ENCODE measurements around the gene RNF151. TPM values are rescaled to one million over a fixed set of nuclear protein-coding genes. Genes with fewer than 3 reads are reported as not detected.

The RNF151 gene
- total and polyA plus RNA-seq, 3 experiments from 2014 or later, result not detected

DNA sequence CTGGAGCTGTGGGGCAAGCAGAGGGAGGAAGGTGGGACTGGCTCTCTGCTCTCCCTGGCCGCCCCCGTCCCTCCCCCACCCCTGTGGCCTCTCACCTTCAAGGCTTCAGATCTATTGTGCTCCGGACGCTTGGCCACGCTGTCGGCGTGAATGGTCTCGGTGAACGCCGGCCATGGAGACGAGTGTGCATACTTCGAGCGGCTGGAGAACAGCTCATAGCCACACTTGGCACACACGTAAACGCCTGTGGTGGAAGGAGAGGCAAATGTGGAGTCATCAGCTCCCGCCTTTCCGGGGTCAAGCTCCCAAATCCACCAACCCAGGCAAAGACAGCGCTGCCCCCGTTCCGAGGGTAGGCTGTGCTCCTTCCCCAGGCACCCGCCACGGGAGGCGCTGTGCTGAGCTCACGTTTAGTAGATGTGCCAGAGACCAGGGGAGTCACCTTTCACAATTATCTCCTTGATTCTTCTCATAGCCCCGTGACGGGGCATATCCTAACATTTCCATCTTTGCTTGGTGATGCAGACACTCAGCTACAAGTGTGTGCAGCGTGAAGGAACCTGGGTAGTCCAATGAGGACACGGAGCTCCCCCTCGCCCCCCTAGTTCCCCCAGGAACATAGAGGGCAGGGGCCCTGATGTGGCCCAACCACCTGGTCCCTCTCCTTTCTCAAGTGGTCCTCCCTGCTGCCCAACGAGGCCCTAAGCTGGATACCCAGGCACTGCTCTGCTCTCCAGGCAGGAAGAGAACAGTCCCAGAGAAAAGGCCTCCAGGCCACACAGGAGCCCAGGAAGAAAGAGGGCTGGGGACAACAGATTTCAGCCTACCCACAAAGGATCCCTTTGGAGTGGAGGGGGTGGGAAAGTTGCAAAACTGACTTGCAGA, 25.3 kb upstream of the RNF151 start:
- Histone ChIP-seq H3K36me3 (ENCODE audit: insufficient read depth, low read length) (peaks cover 9% of the 10 kb centered on the region), H3K4me3 (ENCODE audit: low read length) (no peak overlapping the region), H3K9me3 (ENCODE audit: low read length) (no peaks in the 10 kb centered on the region), H3K27ac (ENCODE audit: low read depth, low read length) (peak overlapping the region; percentile 72), H3K4me1 (ENCODE audit: insufficient read depth, low read length) (peaks cover 16% of the 10 kb centered on the region), H3K27me3 (ENCODE audit: insufficient read depth, low read length, poor library complexity, severe bottlenecking) (no peaks in the 10 kb centered on the region)
- ChIA-PET POLR2A (no interaction called here), CTCF (interaction anchor here (1.2 kb wide), 1 partner anchor 14 kb away, joined by 3 read pairs; no protein-coding TSS in a partner anchor)
- no peaks in the 10 kb centered on the region for H3K9me3 Mint-ChIP-seq
- peak overlapping the region in 2 of 8 donors; percentile 26 to 66 for H3K27ac Mint-ChIP-seq
- no peak for DNase-seq
- peaks cover 8 to 24% (median 11%) of the 10 kb centered on the region in 3 donors for H3K4me1 Mint-ChIP-seq
- peak overlapping the region; percentile 40 to 95 (median 87) for H3K4me3 Mint-ChIP-seq
- no peaks in the 10 kb centered on the region for H3K27me3 Mint-ChIP-seq
- peaks cover 0 to 26% (median 1%) of the 10 kb centered on the region in 3 donors for H3K36me3 Mint-ChIP-seq

DNA sequence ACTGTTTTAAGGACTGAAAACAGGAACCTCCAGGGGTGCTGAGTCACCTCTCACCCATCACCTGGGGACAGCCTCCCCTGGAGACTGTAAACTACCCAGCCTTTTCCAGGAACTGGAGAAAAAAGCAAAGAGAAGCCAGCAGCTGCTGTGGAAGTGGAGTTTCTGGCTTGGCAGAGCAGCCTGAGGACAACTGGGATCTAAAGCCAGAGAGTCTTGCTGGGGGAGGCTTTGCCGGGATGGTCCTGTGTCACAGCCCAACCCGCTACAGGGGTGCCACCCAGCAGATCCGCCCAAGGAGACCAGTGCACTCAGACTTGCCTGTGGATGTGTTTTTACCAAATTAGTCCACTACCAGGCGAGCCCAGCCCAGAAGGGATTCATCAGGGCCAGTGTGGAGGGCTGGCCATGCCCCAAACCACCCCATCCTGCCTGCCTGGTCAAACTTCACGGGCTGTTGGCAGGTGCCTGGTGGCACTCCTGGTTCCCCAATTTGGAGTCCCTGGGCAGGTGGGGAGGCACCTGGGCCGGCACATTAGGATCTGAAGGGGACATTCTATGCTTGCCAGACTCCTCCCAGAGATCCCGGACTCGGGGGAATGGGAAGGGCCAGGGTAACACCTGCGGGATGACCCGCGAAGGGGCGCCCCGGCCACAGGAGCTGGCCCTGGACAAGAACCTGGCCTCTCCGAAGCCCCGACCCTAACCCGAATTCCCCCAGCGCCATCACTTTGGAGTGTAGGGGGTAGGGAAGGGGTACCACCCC, 24.4 kb upstream of the RNF151 start:
- Histone ChIP-seq H3K9me3 (ENCODE audit: low read length) (no peaks in the 10 kb centered on the region), H3K4me1 (ENCODE audit: insufficient read depth, low read length) (peaks cover 16% of the 10 kb centered on the region), H3K27ac (ENCODE audit: low read depth, low read length) (peak overlapping the region; percentile 72), H3K36me3 (ENCODE audit: insufficient read depth, low read length) (peaks cover 9% of the 10 kb centered on the region), H3K27me3 (ENCODE audit: insufficient read depth, low read length, poor library complexity, severe bottlenecking) (no peaks in the 10 kb centered on the region), H3K4me3 (ENCODE audit: low read length) (peak overlapping the region; percentile 79)
- DNase-seq, result no peak
- H3K4me1 Mint-ChIP-seq, result peaks cover 8 to 24% (median 11%) of the 10 kb centered on the region in 3 donors
- peak overlapping the region; percentile 80 to 95 (median 88) for H3K4me3 Mint-ChIP-seq
- ChIA-PET CTCF (interaction anchor here (1.1 kb wide), 1 partner anchor 16 kb away, joined by 6 read pairs; no protein-coding TSS in a partner anchor), POLR2A (interaction anchor here (1.7 kb wide), 1 partner anchor 23 kb away, joined by 16 read pairs; the partner anchor contains the start of gene RPS2)
- peak overlapping the region in 2 of 8 donors; percentile 17 to 68 for H3K27ac Mint-ChIP-seq
- no peaks in the 10 kb centered on the region for H3K27me3 Mint-ChIP-seq
- H3K9me3 Mint-ChIP-seq, result no peaks in the 10 kb centered on the region
- H3K36me3 Mint-ChIP-seq, result peaks cover 0 to 24% (median 1%) of the 10 kb centered on the region in 3 donors

DNA sequence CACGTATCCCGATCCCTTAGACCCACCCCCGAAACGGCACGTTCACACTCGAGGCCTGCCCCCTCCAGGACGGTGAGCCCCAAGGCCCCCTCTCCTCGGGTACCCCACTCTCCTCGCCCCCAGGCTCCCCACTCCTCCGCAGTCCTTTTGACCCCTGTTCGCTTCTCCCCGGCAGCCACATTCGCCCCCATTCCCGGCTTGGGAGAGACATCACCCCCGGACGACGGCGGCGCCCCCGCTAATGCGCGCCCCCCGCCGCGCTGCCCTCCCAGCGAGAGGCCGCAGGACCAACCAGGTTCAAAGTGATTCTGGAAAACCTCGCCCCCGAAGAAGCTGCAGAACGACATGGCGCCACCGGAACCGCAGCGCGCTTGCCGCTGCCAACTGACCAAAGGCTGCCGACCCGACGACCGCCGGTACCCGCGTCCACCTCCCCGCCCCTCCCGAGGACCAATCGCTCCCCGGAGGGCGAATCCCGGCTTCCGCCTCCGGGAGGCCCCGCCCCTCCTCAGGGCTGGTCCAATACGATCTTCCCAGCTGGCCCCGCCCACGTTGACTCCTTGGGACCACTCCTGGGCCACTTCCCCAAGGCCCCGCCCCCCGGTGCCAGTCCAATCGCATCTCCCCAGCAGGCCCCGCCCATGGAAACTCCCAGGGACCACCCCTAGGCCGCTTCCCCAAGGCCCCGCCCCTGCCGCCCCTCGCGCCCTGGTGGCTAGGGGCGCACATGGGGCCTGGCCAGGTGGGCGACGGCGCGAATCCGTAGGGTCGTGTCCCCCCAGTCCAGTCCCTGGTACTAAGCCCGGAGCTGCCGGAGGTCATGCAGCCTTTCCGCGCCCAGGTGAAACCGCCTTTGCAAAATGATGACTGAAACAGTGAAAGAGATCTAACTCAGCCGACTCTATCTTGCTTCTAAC, 23.6 kb upstream of the RNF151 start, which contains the start of gene MSRB1:
Gene MSRB1 (minus strand): TSS at position 390 of the 917 bp plus-strand sequence. CDS start 43 bp downstream, at position 347.
- peaks cover 9% of the 10 kb centered on the region for H3K36me3 ChIP-seq (ENCODE audit: insufficient read depth, low read length)
- peak within 1 kb of the TSS; percentile 46 to 92 (median 78) for H3K27ac Mint-ChIP-seq
- H3K27ac ChIP-seq (ENCODE audit: low read depth, low read length), result peak within 1 kb of the TSS; percentile 72
- H3K4me1 Mint-ChIP-seq, result peaks cover 8 to 24% (median 11%) of the 10 kb centered on the region in 3 donors
- no peaks in the 10 kb centered on the region for H3K27me3 ChIP-seq (ENCODE audit: insufficient read depth, low read length, poor library complexity, severe bottlenecking)
- peak within 1 kb of the TSS; percentile 79 for H3K4me3 ChIP-seq (ENCODE audit: low read length)
- CTCF ChIA-PET, result interaction anchor here (1.1 to 1.4 kb wide), 3 partner anchors 8 to 15 kb away, joined by 4 to 9 read pairs (median 6); no protein-coding TSS in a partner anchor
- POLR2A ChIA-PET, result interaction anchor here (1.0 to 1.7 kb wide), 6 partner anchors 9 to 212 kb away, joined by 3 to 16 read pairs (median 6); partner anchors contain the start of genes NUBP2, RPS2, SPSB3 and TRAF7
- DNase-seq, result peak; percentile 98 to 100 (median 100)
- no peaks in the 10 kb centered on the region for H3K9me3 Mint-ChIP-seq
- H3K36me3 Mint-ChIP-seq, result peaks cover 0 to 19% (median under 1%) of the 10 kb centered on the region in 3 donors
- H3K9me3 ChIP-seq (ENCODE audit: low read length), result no peaks in the 10 kb centered on the region
- peaks cover 16% of the 10 kb centered on the region for H3K4me1 ChIP-seq (ENCODE audit: insufficient read depth, low read length)
- no peaks in the 10 kb centered on the region for H3K27me3 Mint-ChIP-seq
- peak within 1 kb of the TSS; percentile 80 to 95 (median 88) for H3K4me3 Mint-ChIP-seq

DNA sequence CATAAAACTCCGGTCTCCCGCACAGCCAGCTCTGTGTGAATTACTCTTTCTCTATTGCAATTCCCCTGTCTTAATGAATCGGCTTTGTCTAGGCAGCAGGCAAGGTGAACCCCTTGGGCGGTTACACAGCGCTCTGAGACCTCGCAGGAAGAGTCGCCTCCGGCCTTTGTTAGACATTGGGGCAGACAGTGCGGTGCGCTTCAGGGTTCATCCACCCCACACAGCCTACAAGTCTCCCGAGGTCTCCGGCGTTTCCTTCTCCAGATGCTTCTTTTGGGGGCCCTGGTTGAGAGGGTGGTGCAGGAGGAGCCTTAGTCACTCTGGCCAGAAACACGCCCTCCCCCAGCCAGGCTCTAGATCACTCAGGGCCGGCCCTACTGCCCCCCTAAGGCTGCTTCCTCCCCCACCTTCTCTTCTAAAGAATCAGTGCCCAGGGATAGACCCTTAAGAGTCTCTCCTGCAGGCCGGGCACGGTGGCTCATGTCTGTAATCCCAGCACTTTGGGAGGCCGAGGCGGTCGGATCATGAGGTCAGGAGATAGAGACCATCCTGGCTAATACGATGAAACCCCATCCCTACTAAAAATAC, 21.9 kb upstream of the RNF151 start:
- Mint-ChIP-seq H3K27ac (peak overlapping the region in 4 of 8 donors; percentile 51 to 82 (median 56)), H3K9me3 (no peaks in the 10 kb centered on the region), H3K4me3 (peak overlapping the region; percentile 13 to 94 (median 80)), H3K36me3 (peaks cover 0 to 6% (median 0%) of the 10 kb centered on the region in 3 donors), H3K4me1 (peaks cover 8 to 24% (median 11%) of the 10 kb centered on the region in 3 donors), H3K27me3 (no peaks in the 10 kb centered on the region)
- Histone ChIP-seq H3K4me1 (ENCODE audit: insufficient read depth, low read length) (peaks cover 16% of the 10 kb centered on the region), H3K4me3 (ENCODE audit: low read length) (no peak overlapping the region), H3K27ac (ENCODE audit: low read depth, low read length) (no peak overlapping the region), H3K9me3 (ENCODE audit: low read length) (no peaks in the 10 kb centered on the region), H3K36me3 (ENCODE audit: insufficient read depth, low read length) (no peaks in the 10 kb centered on the region), H3K27me3 (ENCODE audit: insufficient read depth, low read length, poor library complexity, severe bottlenecking) (no peaks in the 10 kb centered on the region)
- DNase-seq, result no peak
- ChIA-PET POLR2A (no interaction called here), CTCF (no interaction called here)

DNA sequence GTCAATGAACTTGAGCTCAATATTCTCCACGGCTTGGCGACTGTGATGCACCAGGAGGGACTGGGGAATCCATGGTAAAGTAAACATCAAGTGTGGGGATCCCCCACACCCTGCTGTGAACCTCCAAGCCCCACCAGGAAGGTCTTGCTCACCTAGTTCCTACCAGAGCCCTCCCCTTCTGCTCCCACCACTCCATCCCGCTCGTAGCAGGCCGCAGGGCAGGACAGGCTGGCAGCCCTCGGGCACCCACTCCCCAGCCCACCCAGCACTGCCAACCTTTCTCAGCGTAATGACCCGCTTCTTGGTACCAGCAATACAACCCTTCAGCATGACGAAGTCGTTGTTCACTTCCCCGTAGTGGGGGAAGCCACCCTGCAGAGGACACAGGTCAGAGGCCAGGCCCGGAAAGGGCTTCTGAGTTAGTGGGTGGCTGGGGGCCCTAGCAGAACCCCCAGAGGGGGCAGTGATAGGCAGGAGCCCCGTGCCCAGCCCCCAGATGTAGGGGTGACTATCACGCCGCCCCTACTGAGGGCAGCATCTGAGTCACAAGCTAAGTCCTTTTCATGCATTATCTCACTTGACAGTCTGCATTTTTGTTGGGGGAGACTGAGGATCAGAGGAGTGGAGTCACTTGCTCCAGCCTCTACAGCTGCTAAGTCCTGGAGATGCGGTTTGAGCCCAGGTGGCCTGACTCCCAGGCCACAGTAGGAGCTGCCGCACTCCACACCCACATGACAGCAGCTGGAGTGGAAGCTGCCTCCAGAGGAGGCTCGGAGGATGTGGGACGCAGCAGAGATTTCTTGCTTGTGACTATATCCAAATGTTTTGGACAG, 20.9 kb upstream of the RNF151 start:
- Mint-ChIP-seq H3K36me3 (peaks cover 0 to 6% (median 0%) of the 10 kb centered on the region in 3 donors), H3K4me1 (peaks cover 8 to 24% (median 11%) of the 10 kb centered on the region in 3 donors), H3K27ac (no peak overlapping the region), H3K27me3 (no peaks in the 10 kb centered on the region), H3K4me3 (no peak overlapping the region), H3K9me3 (no peaks in the 10 kb centered on the region)
- ChIA-PET CTCF (interaction anchor here (0.5 to 2.2 kb wide), 2 partner anchors 12 to 1202 kb away, joined by 3 to 7 read pairs; partner anchors contain the start of gene NDUFB10), POLR2A (no interaction called here)
- no peak overlapping the region for H3K27ac ChIP-seq (ENCODE audit: low read depth, low read length)
- H3K36me3 ChIP-seq (ENCODE audit: insufficient read depth, low read length), result no peaks in the 10 kb centered on the region
- no peaks in the 10 kb centered on the region for H3K9me3 ChIP-seq (ENCODE audit: low read length)
- DNase-seq, result no peak
- no peak overlapping the region for H3K4me3 ChIP-seq (ENCODE audit: low read length)
- peaks cover 16% of the 10 kb centered on the region for H3K4me1 ChIP-seq (ENCODE audit: insufficient read depth, low read length)
- no peaks in the 10 kb centered on the region for H3K27me3 ChIP-seq (ENCODE audit: insufficient read depth, low read length, poor library complexity, severe bottlenecking)

DNA sequence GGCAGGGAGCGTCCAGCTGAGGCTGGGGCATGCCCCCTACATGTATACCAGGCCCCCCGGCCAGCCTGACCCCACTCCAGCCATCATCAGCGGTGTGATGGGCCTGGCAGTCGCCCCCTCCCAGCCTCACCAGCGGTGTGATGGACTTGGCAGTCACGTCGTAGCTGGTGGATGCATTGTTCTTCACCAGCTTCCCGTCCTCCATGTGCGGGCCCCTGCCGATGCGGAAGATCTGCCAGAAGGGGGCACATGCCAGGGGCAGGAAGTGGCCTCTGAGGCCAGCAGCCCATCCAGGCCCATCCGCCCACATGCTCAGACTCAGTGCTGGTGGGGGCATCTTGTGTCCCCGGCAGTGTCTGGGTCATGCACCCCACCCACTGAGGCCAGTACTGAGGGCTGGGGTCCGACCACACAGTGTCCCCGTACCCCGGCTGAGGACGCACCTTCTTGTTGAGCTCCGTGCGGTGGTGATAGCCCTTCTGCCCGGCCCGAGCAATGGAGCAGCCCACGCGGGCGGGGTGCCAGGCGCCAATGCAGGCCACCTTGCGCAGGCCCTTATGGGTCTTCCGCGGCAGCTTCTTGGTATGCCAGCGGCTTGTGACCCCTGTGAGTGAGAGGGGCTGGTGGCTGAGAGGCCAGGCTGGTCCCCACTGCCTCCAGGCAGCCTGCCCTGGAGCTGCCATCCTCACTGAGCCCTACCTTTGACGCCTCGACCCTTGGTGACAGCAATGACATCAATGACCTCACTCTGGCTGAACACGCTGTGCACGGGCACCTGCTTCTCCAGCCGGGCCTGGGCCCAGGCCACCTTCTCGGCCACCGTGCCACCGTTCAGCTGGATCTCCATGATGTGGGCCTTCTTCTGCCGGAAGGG, 19.9 kb upstream of the RNF151 start:
- no peak overlapping the region for H3K4me3 ChIP-seq (ENCODE audit: low read length)
- no peaks in the 10 kb centered on the region for H3K36me3 ChIP-seq (ENCODE audit: insufficient read depth, low read length)
- no peaks in the 10 kb centered on the region for H3K9me3 ChIP-seq (ENCODE audit: low read length)
- Mint-ChIP-seq H3K27me3 (no peaks in the 10 kb centered on the region), H3K9me3 (no peaks in the 10 kb centered on the region), H3K4me1 (peaks cover 6 to 18% (median 7%) of the 10 kb centered on the region in 3 donors), H3K36me3 (peaks cover 0 to 4% (median 0%) of the 10 kb centered on the region in 3 donors), H3K4me3 (no peak overlapping the region), H3K27ac (peak overlapping the region in 1 of 8 donors; percentile 29)
- H3K27me3 ChIP-seq (ENCODE audit: insufficient read depth, low read length, poor library complexity, severe bottlenecking), result no peaks in the 10 kb centered on the region
- H3K27ac ChIP-seq (ENCODE audit: low read depth, low read length), result no peak overlapping the region
- CTCF ChIA-PET, result interaction anchor here (0.5 to 2.2 kb wide), 2 partner anchors 11 to 1203 kb away, joined by 3 to 7 read pairs; partner anchors contain the start of gene NDUFB10
- peaks cover 11% of the 10 kb centered on the region for H3K4me1 ChIP-seq (ENCODE audit: insufficient read depth, low read length)
- no peak for DNase-seq
- POLR2A ChIA-PET, result no interaction called here

Data from CD8-positive, alpha-beta memory T cell (primary cell).